ENCODE results near the gene IFT122. TPM values are rescaled to one million over a fixed set of nuclear protein-coding genes. Genes with fewer than 3 reads are reported as not detected.

IFT122 gene
- total and polyA plus RNA-seq, 2 of the 4 experiments (the other 2 are of a cell fraction), result 16.8 to 28.0 TPM

DNA sequence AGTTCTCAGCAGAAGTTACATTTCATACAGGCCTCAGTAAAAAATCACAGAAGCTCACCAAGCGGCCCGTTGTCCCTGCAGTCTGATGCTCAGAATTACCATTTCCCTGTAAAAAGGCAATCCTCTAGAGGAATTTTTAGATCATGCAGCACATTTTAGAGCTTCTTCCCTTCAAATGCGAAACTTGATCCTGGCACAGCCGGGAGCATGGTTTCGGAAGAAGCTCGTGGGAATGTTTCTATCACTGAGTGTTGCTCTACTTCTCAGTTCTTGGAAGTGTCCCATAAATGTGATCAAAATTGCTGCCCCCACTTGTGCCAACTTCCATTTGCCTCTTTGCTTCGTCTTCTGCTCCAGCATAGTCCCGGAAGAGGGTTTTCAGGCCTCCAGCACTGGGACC is 99.2 kb downstream of the IFT122 start:
- no peak overlapping the region for H3K4me2 ChIP-seq (ENCODE audit: low read depth, low read length)
- dilution Hi-C loops (cut with HindIII; ENCODE audit: low sequenced_read_pairs, unreplicated experiment), result no loop called here
- BruUV-seq (replicated peaks), result no TSS peak
- H3K27me3 ChIP-seq (ENCODE audit: control insufficient read depth, insufficient read depth, low read length), result peaks cover 5% of the 10 kb centered on the region; the same call in 1 of the 2 replicates
- H4K91ac ChIP-seq (ENCODE audit: insufficient read depth, low read depth, low read length), result no peak overlapping the region
- TF ChIP-seq, protein P1, sequence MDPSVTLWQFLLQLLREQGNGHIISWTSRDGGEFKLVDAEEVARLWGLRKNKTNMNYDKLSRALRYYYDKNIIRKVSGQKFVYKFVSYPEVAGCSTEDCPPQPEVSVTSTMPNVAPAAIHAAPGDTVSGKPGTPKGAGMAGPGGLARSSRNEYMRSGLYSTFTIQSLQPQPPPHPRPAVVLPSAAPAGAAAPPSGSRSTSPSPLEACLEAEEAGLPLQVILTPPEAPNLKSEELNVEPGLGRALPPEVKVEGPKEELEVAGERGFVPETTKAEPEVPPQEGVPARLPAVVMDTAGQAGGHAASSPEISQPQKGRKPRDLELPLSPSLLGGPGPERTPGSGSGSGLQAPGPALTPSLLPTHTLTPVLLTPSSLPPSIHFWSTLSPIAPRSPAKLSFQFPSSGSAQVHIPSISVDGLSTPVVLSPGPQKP (IDR thresholded peaks at IDR 0.05; ENCODE audit: borderline replicate concordance, low read depth, low read length), result no peak
- TF ChIP-seq NFE2L2 (IDR thresholded peaks at IDR 0.05; ENCODE audit: low read depth, low read length) (no peak), RFX5 (IDR thresholded peaks at IDR 0.05; ENCODE audit: low read depth, low read length) (no peak), RCOR1 (IDR thresholded peaks at IDR 0.05; ENCODE audit: insufficient replicate concordance, low read length) (no peak), CEBPB (IDR thresholded peaks at IDR 0.05; ENCODE audit: low read depth, low read length) (no peak), SMC3 (IDR thresholded peaks at IDR 0.05; ENCODE audit: low read depth, low read length) (no peak), POLR2A (IDR thresholded peaks at IDR 0.05; ENCODE audit: low read depth, low read length) (no peak), CTCF (conservative IDR thresholded peaks at IDR 0.05; ENCODE audit: low read depth, low read length) (no peak), RAD21 (IDR thresholded peaks at IDR 0.05; ENCODE audit: low read length) (no peak), MXI1 (IDR thresholded peaks at IDR 0.05; ENCODE audit: borderline replicate concordance, low read depth, low read length) (no peak), CHD1 (IDR thresholded peaks at IDR 0.05; ENCODE audit: low read depth, low read length) (no peak), FOS (IDR thresholded peaks at IDR 0.05; ENCODE audit: low read depth, low read length) (no peak), MAZ (IDR thresholded peaks at IDR 0.05; ENCODE audit: borderline replicate concordance, low read depth, low read length) (no peak)
- TF ChIP-seq, protein P2, sequence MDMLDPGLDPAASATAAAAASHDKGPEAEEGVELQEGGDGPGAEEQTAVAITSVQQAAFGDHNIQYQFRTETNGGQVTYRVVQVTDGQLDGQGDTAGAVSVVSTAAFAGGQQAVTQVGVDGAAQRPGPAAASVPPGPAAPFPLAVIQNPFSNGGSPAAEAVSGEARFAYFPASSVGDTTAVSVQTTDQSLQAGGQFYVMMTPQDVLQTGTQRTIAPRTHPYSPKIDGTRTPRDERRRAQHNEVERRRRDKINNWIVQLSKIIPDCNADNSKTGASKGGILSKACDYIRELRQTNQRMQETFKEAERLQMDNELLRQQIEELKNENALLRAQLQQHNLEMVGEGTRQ (IDR thresholded peaks at IDR 0.05; ENCODE audit: low read depth, low read length), result no peak
- POLR2A ChIA-PET (ENCODE audit: unreplicated experiment), result no interaction called here
- H3K9me3 ChIP-seq (ENCODE audit: control insufficient read depth, insufficient read depth, low read length), result no peaks in the 10 kb centered on the region
- intact Hi-C loops (cut with micrococcal nuclease), result loop anchor here (5.0 kb wide), 1 partner anchor 87 kb away; no protein-coding TSS in a partner anchor
- no peak overlapping the region for H3K27ac ChIP-seq (ENCODE audit: insufficient read depth, low read length)
- no peaks in the 10 kb centered on the region for H3K9me1 ChIP-seq (ENCODE audit: insufficient read depth, low read length)
- H3K23ac ChIP-seq (ENCODE audit: low read depth, low read length), result no peak overlapping the region
- H2AK5ac ChIP-seq (ENCODE audit: low read depth, low read length), result no peak overlapping the region
- H3K14ac ChIP-seq (replicated peaks; ENCODE audit: low read depth, low read length), result no peak overlapping the region
- H2BK15ac ChIP-seq (ENCODE audit: low read depth, low read length), result no peak overlapping the region; the same call in 2 of the 3 replicates
- no peak overlapping the region for H2BK20ac ChIP-seq (ENCODE audit: low read depth, low read length)
- ATAC-seq (ENCODE audit: low read depth) (no peak; the same call in 1 of the 2 replicates), DNase-seq (no peak)
- H4K20me1 ChIP-seq (ENCODE audit: insufficient read depth, low read length), result no peaks in the 10 kb centered on the region
- no peak overlapping the region for H2BK120ac ChIP-seq (ENCODE audit: low read depth, low read length)
- no peak overlapping the region for H2BK5ac ChIP-seq (ENCODE audit: low read depth, low read length, poor library complexity, severe bottlenecking)
- peaks cover 3% of the 10 kb centered on the region; the same call in 1 of the 2 replicates for H3K4me1 ChIP-seq (ENCODE audit: control insufficient read depth, insufficient read depth, low read length)
- no peaks in the 10 kb centered on the region for H3K79me1 ChIP-seq (ENCODE audit: low read depth in 1 of 2, low read length in 2 of 2)
- 76% methylated on average over 2 of the region's 8 CpGs; no CpG with 5 or more reads in 1 of the 2 experiments for WGBS, 2 experiments (ENCODE audit: extremely low coverage in 2 of 2, insufficient read length in 1 of 2)
- no peak overlapping the region for H2AK9ac ChIP-seq (replicated peaks; ENCODE audit: low read depth, low read length, poor library complexity)
- H4K8ac ChIP-seq (ENCODE audit: low read depth in 2 of 2, low read length in 2 of 2), result no peak overlapping the region
- no peak overlapping the region for H3K9ac ChIP-seq (ENCODE audit: low read depth, low read length)
- CTCF ChIA-PET, result no interaction called here
- no peak overlapping the region for H3K4me3 ChIP-seq (ENCODE audit: insufficient read depth, low read depth, low read length)
- H2AFZ ChIP-seq (replicated peaks; ENCODE audit: low read length, poor library complexity), result no peak overlapping the region
- H3K18ac ChIP-seq (ENCODE audit: low read depth, low read length), result no peak overlapping the region
- H3K56ac ChIP-seq (ENCODE audit: extremely low read depth, insufficient read depth, low read length), result no peak overlapping the region
- in situ Hi-C loops (cut with MboI; ENCODE audit: low sequenced_read_pairs), result no loop called here
- no peak overlapping the region for H4K5ac ChIP-seq (ENCODE audit: low read depth, low read length)
- no peaks in the 10 kb centered on the region for H3K36me3 ChIP-seq (ENCODE audit: control insufficient read depth, insufficient read depth, low read length)
- H3K4ac ChIP-seq (ENCODE audit: low read depth, low read length), result no peak overlapping the region

Measured in IMR-90 (cell line).